SK-N-MC (cell line): ENCODE data around the gene RNU6-8.
A peak's percentile ranks its signal among the peaks of the same experiment; 100 is the strongest.

ENCODE experiments used
- EZH2 ChIP-seq: fragments of 200-600 bp; sonication (generic); IDR thresholded peaks from one replicate; pipeline ENCODE4 v1.6.1; 2017; ENCODE audit warnings: antibody characterized with exemption
- POLR2AphosphoS5 ChIP-seq: IDR thresholded peaks from 2 replicates; pipeline ENCODE4 v1.6.1; 2012; ENCODE audit warnings: mild to moderate bottlenecking, low read depth, low read length, borderline replicate concordance

- TF ChIP-seq POLR2AphosphoS5: peak; percentile 79
- TF ChIP-seq EZH2: no peak
Measured at GRCh38 chr14:32202998-32203882, at the start of gene RNU6-8.
